Measurements from ENCODE around the gene SF3A1.
"Not testable (repeated sequence)": the region's sequence is repeated elsewhere in the genome, so short reads cannot be mapped to it uniquely, and the experiment has no call there.

SF3A1 gene

GRCh38 chr22:30356449-30357235 is at the start of gene SF3A1, which contains the start of gene CCDC157:
SF3A1 (minus strand) TSS chr22:30356894; CDS start chr22:30356792, 102 bp downstream.
CCDC157 (plus strand) TSS chr22:30357007; CDS start chr22:30366001, 8,994 bp downstream.
- peak; percentile 93 for DNase-seq

GRCh38 chr22:30406400-30406799 is 49.7 kb upstream of the SF3A1 start:
- no peak for DNase-seq

GRCh38 chr22:30405731-30406130 is 49.0 kb upstream of the SF3A1 start:
- DNase-seq, result no peak

GRCh38 chr22:30404307-30404706 is 47.6 kb upstream of the SF3A1 start:
- no peak for DNase-seq

- not testable (repeated sequence) for DNase-seq
These were observed 46.0 kb upstream of the SF3A1 start for GRCh38 chr22:30402766-30403104.

GRCh38 chr22:30402028-30402765 is 45.5 kb upstream of the SF3A1 start:
- DNase-seq, result no peak

- DNase-seq, result not testable (repeated sequence)
These were observed 44.3 kb upstream of the SF3A1 start for GRCh38 chr22:30401024-30401423.

- DNase-seq, result no peak
These were observed 43.5 kb upstream of the SF3A1 start for GRCh38 chr22:30400159-30400558.

GRCh38 chr22:30399718-30400117 is 43.0 kb upstream of the SF3A1 start:
- DNase-seq, result no peak

GRCh38 chr22:30398685-30399680 is 42.3 kb upstream of the SF3A1 start:
- DNase-seq, result no peak

GRCh38 chr22:30397656-30398635 is 41.3 kb upstream of the SF3A1 start:
- DNase-seq, result no peak

GRCh38 chr22:30396871-30397655 is 40.4 kb upstream of the SF3A1 start, which contains the start of gene SEC14L2:
SEC14L2 (plus strand) TSS chr22:30397018; CDS start chr22:30397117, 99 bp downstream.
- DNase-seq, result peak; percentile 76

GRCh38 chr22:30393885-30394284 is 37.2 kb upstream of the SF3A1 start:
- no peak for DNase-seq

- DNase-seq, result no peak
These were observed 36.6 kb upstream of the SF3A1 start for GRCh38 chr22:30393322-30393680.

GRCh38 chr22:30392661-30393321 is 36.1 kb upstream of the SF3A1 start:
- DNase-seq, result no peak

GRCh38 chr22:30390974-30391691 is 34.4 kb upstream of the SF3A1 start:
- DNase-seq, result peak; percentile 59

GRCh38 chr22:30386960-30387827 is 30.5 kb upstream of the SF3A1 start, which contains the start of gene RNF215:
RNF215 (minus strand) TSS chr22:30387411; CDS start chr22:30387313, 98 bp downstream.
- DNase-seq, result peak; percentile 92

- DNase-seq, result no peak
These were observed 29.9 kb upstream of the SF3A1 start for GRCh38 chr22:30386608-30386959.

All from femur (tissue), 1 donor.